PFSK-1 (cell line): ENCODE results near the gene AQP12B.

Experiments
- POLR2AphosphoS5 ChIP-seq: IDR thresholded peaks from 2 replicates; pipeline ENCODE4 v1.6.1; 2012; ENCODE audit warnings: low read depth, mild to moderate bottlenecking, control low read depth, low read length, moderate library complexity
- TAF1 ChIP-seq: IDR thresholded peaks from 2 replicates; pipeline ENCODE4 v1.6.1; 2012; ENCODE audit warnings: low read length, control low read depth, borderline replicate concordance; ENCODE audit not compliant: insufficient read depth

GRCh38 chr2:240731178-240731545, 48.5 kb upstream of the AQP12B start:
- no peak for TF ChIP-seq TAF1
- no peak for TF ChIP-seq POLR2AphosphoS5
